ENCODE measurements around the gene NUP93.
"Not testable (repeated sequence)": the region's sequence is repeated elsewhere in the genome, so short reads cannot be mapped to it uniquely, and the experiment has no call there.

NUP93 gene

GRCh38 chr16:56811602-56812001, 81.7 kb downstream of the NUP93 start:
- not testable (repeated sequence) for H3K36me3 Mint-ChIP-seq, H3K27me3 Mint-ChIP-seq, H3K4me1 Mint-ChIP-seq

GRCh38 chr16:56812884-56813283, 83.0 kb downstream of the NUP93 start:
- H3K36me3 Mint-ChIP-seq = no peaks in the 10 kb centered on the region
- DNase-seq = no peak
- H3K9me3 Mint-ChIP-seq = no peaks in the 10 kb centered on the region
- CTCF ChIA-PET = interaction anchor here (1.2 kb wide), 1 partner anchor 20 kb away, joined by 3 read pairs; no protein-coding TSS in a partner anchor
- H3K27me3 Mint-ChIP-seq = no peaks in the 10 kb centered on the region
- H3K4me3 Mint-ChIP-seq = no peak overlapping the region
- H3K27ac Mint-ChIP-seq = no peak overlapping the region
- no peaks in the 10 kb centered on the region for H3K4me1 Mint-ChIP-seq

More at GRCh38 chr16:56811602-56812001, 81.7 kb downstream of the NUP93 start:
- not testable (repeated sequence) for H3K9me3 Mint-ChIP-seq, H3K4me3 Mint-ChIP-seq, DNase-seq, H3K27ac Mint-ChIP-seq
- CTCF ChIA-PET = interaction anchor here (0.7 kb wide), 1 partner anchor 424 kb away, joined by 4 read pairs; no protein-coding TSS in a partner anchor

DNA sequence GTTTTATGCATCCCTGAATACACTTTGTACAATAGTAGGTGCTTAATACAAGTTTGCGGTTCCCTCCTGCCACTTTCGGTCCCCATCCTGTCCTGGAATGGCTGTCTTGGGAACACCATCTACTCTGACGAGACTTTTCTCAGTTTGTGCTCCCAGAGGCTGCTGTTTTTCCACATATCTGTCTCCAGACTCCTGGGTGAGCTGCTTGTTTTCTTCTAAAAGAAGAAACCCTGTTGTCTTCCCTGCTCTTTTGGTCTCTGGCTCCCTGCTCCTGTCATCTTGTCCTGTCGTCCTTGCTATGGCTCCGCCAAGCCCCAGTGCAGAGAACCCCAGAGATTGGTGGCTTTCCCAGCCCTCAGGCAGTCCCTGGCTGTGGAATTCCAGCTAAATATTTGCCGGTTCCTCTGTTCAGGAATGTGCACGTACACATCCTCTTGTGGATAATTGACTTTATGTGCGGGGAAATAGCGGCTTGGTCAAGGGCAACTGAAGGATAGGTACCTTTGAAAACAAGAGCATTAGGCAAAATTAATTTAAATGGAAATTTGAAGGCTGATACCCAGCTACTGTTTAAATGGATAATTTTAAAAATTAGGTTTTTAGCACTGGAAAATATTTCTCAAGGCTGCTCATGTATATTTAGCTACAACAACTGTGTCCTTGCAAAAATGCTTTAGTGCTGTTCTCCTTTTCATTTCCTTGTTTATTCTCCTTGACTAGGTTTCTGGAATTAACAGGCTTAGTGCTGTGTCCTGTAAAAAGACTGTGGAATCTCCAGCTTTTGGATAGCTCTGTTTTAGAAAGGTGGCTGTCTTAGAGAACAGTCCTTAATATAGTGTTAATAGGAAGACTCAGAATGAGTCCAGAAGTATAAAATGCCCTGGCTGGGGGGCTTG, 84.9 kb downstream of the NUP93 start:
- Mint-ChIP-seq H3K9me3 (no peaks in the 10 kb centered on the region), H3K27me3 (no peaks in the 10 kb centered on the region), H3K27ac (no peak overlapping the region), H3K4me1 (no peaks in the 10 kb centered on the region), H3K36me3 (peaks cover under 1% of the 10 kb centered on the region), H3K4me3 (no peak overlapping the region)
- CTCF ChIA-PET = interaction anchor here (1.0 kb wide), 1 partner anchor 27 kb away, joined by 3 read pairs; no protein-coding TSS in a partner anchor
- no peak for DNase-seq

- no peaks in the 10 kb centered on the region for H3K9me3 Mint-ChIP-seq
- no peaks in the 10 kb centered on the region for H3K27me3 Mint-ChIP-seq
- H3K27ac Mint-ChIP-seq = no peak overlapping the region
- CTCF ChIA-PET = no interaction called here
- H3K4me3 Mint-ChIP-seq = no peak overlapping the region
- DNase-seq = no peak
- H3K36me3 Mint-ChIP-seq = peaks cover 1% of the 10 kb centered on the region
- no peaks in the 10 kb centered on the region for H3K4me1 Mint-ChIP-seq
Observed at GRCh38 chr16:56815721-56816120, 85.8 kb downstream of the NUP93 start.

DNA sequence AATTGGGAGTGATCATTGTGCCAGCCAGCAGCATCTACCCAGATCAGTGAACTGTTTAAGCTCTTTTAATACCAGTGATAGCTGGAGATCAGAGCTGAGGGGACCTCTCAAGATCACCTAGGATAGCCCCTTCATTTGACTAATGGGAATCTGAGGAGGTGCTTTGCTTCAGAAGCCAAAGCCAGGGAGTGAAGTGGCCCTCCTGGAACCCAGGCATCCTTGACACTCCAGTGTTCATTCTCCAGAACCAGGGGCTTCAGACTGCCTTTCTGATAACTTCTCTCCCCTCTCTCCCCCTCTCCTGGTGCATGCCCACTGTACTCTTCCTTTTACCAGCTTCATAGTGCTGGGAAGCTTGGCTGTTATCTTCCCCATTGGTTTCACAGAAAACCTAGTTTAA, 87.1 kb downstream of the NUP93 start:
- CTCF ChIA-PET = interaction anchor here (1.3 to 1.4 kb wide), 2 partner anchors 51 to 134 kb away, joined by 4 to 7 read pairs; no protein-coding TSS in a partner anchor
- no peak overlapping the region for H3K27ac Mint-ChIP-seq

DNA sequence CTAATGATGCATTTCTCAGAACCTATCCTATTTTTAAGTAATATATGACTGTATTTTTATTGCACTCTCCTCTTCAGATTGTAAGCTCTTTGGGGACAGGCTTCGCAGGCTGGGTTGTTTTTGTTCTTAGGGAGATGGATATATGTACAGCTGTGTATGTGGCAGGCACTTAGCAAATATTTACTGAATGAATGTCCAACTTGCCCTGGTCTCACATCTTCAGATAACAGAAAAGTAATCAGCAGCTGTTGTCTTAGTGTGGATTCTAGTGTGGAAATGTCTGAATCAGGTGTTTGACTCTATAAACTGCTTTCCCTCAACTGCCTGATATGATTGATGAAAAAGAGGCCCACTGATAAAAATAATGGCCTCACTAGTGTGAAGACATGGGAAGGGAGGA, 88.0 kb downstream of the NUP93 start:
- H3K27me3 Mint-ChIP-seq = no peaks in the 10 kb centered on the region
- no peak overlapping the region for H3K4me3 Mint-ChIP-seq
- no peaks in the 10 kb centered on the region for H3K9me3 Mint-ChIP-seq
- CTCF ChIA-PET = interaction anchor here (1.3 to 1.4 kb wide), 2 partner anchors 25 to 133 kb away, joined by 4 read pairs; no protein-coding TSS in a partner anchor
- no peak overlapping the region for H3K27ac Mint-ChIP-seq
- no peaks in the 10 kb centered on the region for H3K4me1 Mint-ChIP-seq
- H3K36me3 Mint-ChIP-seq = peaks cover 7% of the 10 kb centered on the region
- DNase-seq = no peak

More for the DNA sequence above, 87.1 kb downstream of the NUP93 start:
- no peak for DNase-seq
- no peak overlapping the region for H3K4me3 Mint-ChIP-seq
- H3K9me3 Mint-ChIP-seq = no peaks in the 10 kb centered on the region
- no peaks in the 10 kb centered on the region for H3K4me1 Mint-ChIP-seq
- no peaks in the 10 kb centered on the region for H3K27me3 Mint-ChIP-seq
- H3K36me3 Mint-ChIP-seq = peaks cover 7% of the 10 kb centered on the region

GRCh38 chr16:56823081-56823733, 93.3 kb downstream of the NUP93 start:
- CTCF ChIA-PET = no interaction called here
- H3K27ac Mint-ChIP-seq = no peak overlapping the region
- H3K4me1 Mint-ChIP-seq = no peaks in the 10 kb centered on the region
- no peaks in the 10 kb centered on the region for H3K9me3 Mint-ChIP-seq
- H3K27me3 Mint-ChIP-seq = no peaks in the 10 kb centered on the region
- peaks cover 17% of the 10 kb centered on the region for H3K36me3 Mint-ChIP-seq
- DNase-seq = no peak
- no peak overlapping the region for H3K4me3 Mint-ChIP-seq

DNA sequence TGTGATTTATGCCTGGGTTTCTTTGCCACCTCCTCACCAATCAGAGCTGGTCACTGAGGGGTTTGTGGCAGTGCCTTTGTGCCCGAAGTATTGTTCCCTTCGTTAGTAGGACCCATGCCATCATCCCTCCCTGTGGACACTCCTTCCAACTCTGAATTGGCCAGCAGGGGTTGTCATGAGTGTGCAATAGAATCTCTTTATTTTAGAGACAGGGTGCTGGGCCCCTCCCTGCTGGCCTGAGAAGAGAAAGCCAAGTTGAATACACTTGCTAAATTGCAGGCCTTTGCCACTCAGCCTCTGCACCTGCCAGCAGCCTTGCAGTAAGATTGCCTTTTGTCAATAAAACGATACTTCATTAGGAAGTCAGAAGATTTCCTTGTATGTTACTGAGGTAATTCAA, 94.4 kb downstream of the NUP93 start:
- DNase-seq = no peak
- CTCF ChIA-PET = interaction anchor here (0.6 to 0.9 kb wide), 2 partner anchors 30 to 45 kb away, joined by 3 read pairs; no protein-coding TSS in a partner anchor
- no peaks in the 10 kb centered on the region for H3K4me1 Mint-ChIP-seq

DNA sequence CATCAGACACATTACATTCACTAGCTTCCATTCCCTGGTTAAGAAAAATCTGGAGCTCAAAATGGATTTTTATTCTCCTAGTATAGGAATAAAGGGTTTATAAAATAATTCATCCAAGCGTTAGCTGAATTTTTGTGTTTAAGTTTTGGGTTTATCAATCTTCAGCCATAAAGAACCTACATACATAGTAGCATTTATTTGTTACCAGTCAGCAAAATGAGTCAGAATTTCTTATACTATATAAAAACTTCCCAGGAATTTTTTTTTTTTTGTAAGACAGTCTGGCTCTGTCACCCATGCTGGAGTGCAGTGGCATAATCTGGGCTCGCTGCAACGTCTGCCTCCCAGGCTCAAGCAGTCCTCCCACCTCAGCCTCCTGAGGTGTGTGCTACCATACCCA, 94.9 kb downstream of the NUP93 start:
- CTCF ChIA-PET = interaction anchor here (0.6 to 0.9 kb wide), 4 partner anchors 13 to 44 kb away, joined by 3 to 4 read pairs (median 4); no protein-coding TSS in a partner anchor
- no peak for DNase-seq
- Mint-ChIP-seq H3K4me3 (no peak overlapping the region), H3K36me3 (peaks cover 25% of the 10 kb centered on the region), H3K27ac (no peak overlapping the region), H3K27me3 (no peaks in the 10 kb centered on the region), H3K9me3 (no peaks in the 10 kb centered on the region), H3K4me1 (no peaks in the 10 kb centered on the region)

More for the DNA sequence above, 94.4 kb downstream of the NUP93 start:
- H3K27me3 Mint-ChIP-seq = no peaks in the 10 kb centered on the region
- no peak overlapping the region for H3K27ac Mint-ChIP-seq
- H3K36me3 Mint-ChIP-seq = peaks cover 23% of the 10 kb centered on the region
- no peak overlapping the region for H3K4me3 Mint-ChIP-seq
- no peaks in the 10 kb centered on the region for H3K9me3 Mint-ChIP-seq

DNA sequence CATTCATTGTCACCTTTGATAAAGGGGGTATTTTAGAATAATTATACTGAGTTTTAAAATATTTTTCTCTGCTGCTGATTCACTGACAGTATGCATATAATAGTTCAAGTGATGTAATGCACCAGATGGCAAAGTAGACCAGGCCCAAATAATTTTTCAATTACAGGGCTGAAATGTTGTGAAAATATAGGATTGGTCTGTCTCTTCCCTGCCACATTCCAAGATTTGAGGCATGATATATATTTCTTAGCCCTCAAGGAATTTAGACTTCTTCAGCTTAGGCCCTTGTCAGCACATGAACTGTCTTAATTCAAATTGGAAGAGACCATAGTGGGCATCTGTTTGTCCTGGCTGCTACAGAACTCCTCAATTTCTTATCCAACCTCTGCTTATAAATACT, 95.9 kb downstream of the NUP93 start:
- Mint-ChIP-seq H3K9me3 (no peaks in the 10 kb centered on the region), H3K27me3 (no peaks in the 10 kb centered on the region), H3K4me3 (no peak overlapping the region), H3K27ac (no peak overlapping the region), H3K36me3 (peaks cover 30% of the 10 kb centered on the region), H3K4me1 (no peaks in the 10 kb centered on the region)
- CTCF ChIA-PET = no interaction called here
- no peak for DNase-seq

DNA sequence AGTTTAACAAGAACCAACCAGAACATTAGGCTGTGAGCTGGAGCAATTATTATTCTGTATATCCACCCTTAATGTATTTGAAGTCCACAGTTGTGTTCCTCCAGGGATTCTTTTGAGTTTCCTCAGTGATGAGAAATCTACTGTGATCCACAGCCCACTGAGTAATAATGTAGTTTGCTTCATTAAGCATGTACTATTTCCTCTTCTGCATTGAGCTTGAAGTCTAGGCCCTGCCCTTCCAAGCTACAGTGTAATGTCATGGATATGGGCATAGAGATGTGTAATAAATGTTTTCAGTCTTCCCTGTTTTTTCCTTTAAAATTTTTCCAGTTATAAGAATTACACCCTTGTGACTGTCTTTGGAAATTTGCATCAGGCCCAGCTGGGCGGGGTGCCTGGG, 98.7 kb downstream of the NUP93 start:
- Mint-ChIP-seq H3K4me1 (no peaks in the 10 kb centered on the region), H3K4me3 (no peak overlapping the region), H3K36me3 (peaks cover 40% of the 10 kb centered on the region), H3K27me3 (no peaks in the 10 kb centered on the region), H3K9me3 (no peaks in the 10 kb centered on the region), H3K27ac (no peak overlapping the region)
- no peak for DNase-seq
- CTCF ChIA-PET = interaction anchor here (0.7 to 1.1 kb wide), 2 partner anchors 9 to 87 kb away, joined by 3 read pairs; no protein-coding TSS in a partner anchor

GRCh38 chr16:56830669-56831068, 100.7 kb downstream of the NUP93 start:
- CTCF ChIA-PET = interaction anchor here (1.0 kb wide), 1 partner anchor 101 kb away, joined by 5 read pairs; no protein-coding TSS in a partner anchor
- H3K4me3 Mint-ChIP-seq = no peak overlapping the region
- H3K36me3 Mint-ChIP-seq = peaks cover 48% of the 10 kb centered on the region
- H3K9me3 Mint-ChIP-seq = no peaks in the 10 kb centered on the region
- DNase-seq = no peak
- no peak overlapping the region for H3K27ac Mint-ChIP-seq
- no peaks in the 10 kb centered on the region for H3K4me1 Mint-ChIP-seq
- H3K27me3 Mint-ChIP-seq = no peaks in the 10 kb centered on the region

DNA sequence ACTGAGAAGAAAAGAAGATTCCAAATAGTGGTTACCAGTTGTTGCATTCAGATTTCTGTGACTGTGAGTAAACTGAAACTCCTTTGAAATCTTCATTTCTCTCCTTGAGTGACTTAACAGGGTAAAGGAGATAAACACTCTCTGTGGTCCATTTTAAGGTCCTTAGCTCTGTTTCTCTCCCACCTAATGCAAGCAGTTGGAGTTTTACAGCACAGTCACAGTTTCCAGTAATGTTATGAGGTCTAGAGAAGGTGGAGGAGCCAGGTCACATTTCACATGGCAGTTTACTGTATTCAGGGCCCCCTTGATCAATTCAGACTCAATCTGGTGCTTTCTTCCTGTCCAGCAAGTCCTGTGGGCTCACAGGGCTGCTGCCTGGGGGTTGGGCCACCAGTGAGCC, 102.8 kb downstream of the NUP93 start:
- CTCF ChIA-PET = interaction anchor here (1.5 kb wide), 1 partner anchor 256 kb away, joined by 4 read pairs; no protein-coding TSS in a partner anchor
- H3K4me3 Mint-ChIP-seq = no peak overlapping the region
- DNase-seq = no peak
- no peaks in the 10 kb centered on the region for H3K27me3 Mint-ChIP-seq
- H3K4me1 Mint-ChIP-seq = no peaks in the 10 kb centered on the region
- H3K27ac Mint-ChIP-seq = no peak overlapping the region
- H3K36me3 Mint-ChIP-seq = peaks cover 55% of the 10 kb centered on the region
- H3K9me3 Mint-ChIP-seq = no peaks in the 10 kb centered on the region

DNA sequence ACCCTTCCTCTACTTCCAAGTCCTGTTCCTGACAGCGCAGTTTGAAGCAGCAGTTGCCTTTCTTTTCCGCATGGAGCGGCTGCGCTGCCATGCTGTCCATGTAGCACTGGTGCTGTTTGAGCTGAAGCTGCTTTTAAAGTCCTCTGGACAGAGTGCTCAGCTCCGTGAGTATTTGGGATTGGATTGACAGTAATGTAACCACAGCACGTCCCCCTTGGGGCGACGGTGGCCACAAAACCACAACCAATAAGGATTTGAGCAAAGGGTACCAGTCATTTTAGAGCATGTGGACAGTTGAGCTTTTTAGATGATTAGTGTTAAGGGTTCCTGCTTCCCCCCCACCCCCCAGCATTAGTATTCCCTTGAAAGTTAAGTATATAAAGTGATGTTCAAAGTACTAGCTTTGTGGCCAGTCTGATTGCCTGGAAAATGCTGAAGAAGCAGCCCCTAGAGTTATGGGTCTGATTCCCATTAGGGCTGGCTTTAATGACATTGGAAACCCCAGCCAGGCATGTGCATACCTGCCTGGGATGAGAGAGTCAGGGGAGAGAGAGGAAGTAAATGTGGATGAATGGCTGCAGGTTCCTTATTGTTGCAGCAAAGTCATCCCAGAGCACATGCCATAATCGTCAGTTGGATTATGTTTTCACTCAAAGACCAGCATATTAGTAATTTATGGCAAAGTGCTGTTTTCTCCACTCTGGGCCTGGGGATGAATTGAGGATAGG, 103.5 kb downstream of the NUP93 start:
- Mint-ChIP-seq H3K36me3 (peaks cover 62% of the 10 kb centered on the region), H3K4me3 (no peak overlapping the region), H3K27ac (no peak overlapping the region), H3K4me1 (no peaks in the 10 kb centered on the region), H3K9me3 (no peaks in the 10 kb centered on the region), H3K27me3 (no peaks in the 10 kb centered on the region)
- CTCF ChIA-PET = interaction anchor here (0.7 to 0.8 kb wide), 2 partner anchors 30 to 36 kb away, joined by 3 read pairs; no protein-coding TSS in a partner anchor
- DNase-seq = no peak
